HCT116 (cell line): ENCODE results near the gene ATP13A4. TPM values are rescaled to one million over a fixed set of nuclear protein-coding genes. Genes with fewer than 3 reads are reported as not detected.

Source experiments
- ATAC-seq: fragments of 200-7000 bp; cut with Tn5 transposase; 2 replicates; pipeline ENCODE4 v1.9.1; 2020; ENCODE audit warnings: mild to moderate bottlenecking, moderate library complexity
- BruUV-seq: library from RNA; stranded (reverse); fragments of 400-500 nt; replicated peaks from 2 replicates; lab custom pipeline; 2021; lab: Mats Ljungman, UMichigan
- CTCF ChIA-PET: fragments of 300-600 bp; sonication (Branson Sonifier 250); formaldehyde crosslinking; loops from one replicate; lab custom pipeline; 2021; ENCODE audit warnings: antibody characterized with exemption; lab: Charles Lee
- POLR2A ChIA-PET: fragments of 300-600, 350-600 bp; sonication (Branson Sonifier 250); formaldehyde crosslinking; loops from one replicate; lab custom pipeline; 2021; ENCODE audit warnings: antibody characterized with exemption; lab: Charles Lee
- RAD21 ChIA-PET, 2 experiments: fragments of 300-600 bp; sonication (Branson Sonifier 250); formaldehyde crosslinking; loops; one replicate each; lab custom pipeline; 2023; ENCODE audit warnings: low total read pairs in 2 of 2; ENCODE audit not compliant: uncharacterized antibody in 2 of 2, unreplicated experiment in 2 of 2, low non-redundant PET in 1 of 2; lab: Charles Lee
- DNase-seq: peaks from one replicate; pipeline ENCODE4 v3.0.0-alpha.2; 2010; ENCODE audit warnings: low read depth, low spot score
- H2AFZ ChIP-seq: fragments of 200-600 bp; shearing (Covaris generic), sonication (generic); 2 replicates; pipeline ENCODE4 v1.6.1; 2017; ENCODE audit warnings: low read depth, mixed run types, mixed read lengths, antibody characterized with exemption, low read length; ENCODE audit not compliant: poor library complexity, severe bottlenecking
- H3K27ac ChIP-seq: 2 replicates; pipeline ENCODE4 v1.5.1; 2012; ENCODE audit warnings: low read depth, low read length
- H3K27me3 ChIP-seq: fragments of 200-600 bp; sonication (generic); 2 replicates; pipeline ENCODE4 v1.6.1; 2016; ENCODE audit warnings: mixed run types, low read length, mixed read lengths; ENCODE audit not compliant: insufficient read depth
- H3K36me3 ChIP-seq, 2 experiments: fragments of 200-500 bp in 1 of 2; fragments of 200-600 bp in 1 of 2; sonication (Bioruptor generic) in 1 of 2; sonication (generic) in 1 of 2; 2 replicates each; pipeline versions ENCODE4 v1.5.1 to v1.6.1; 2014 to 2016; ENCODE audit warnings: low read length in 2 of 2, inconsistent platforms in 1 of 2, mixed read lengths in 1 of 2, mixed run types in 1 of 2; ENCODE audit not compliant: insufficient read depth in 2 of 2, control insufficient read depth in 1 of 2
- H3K4me1 ChIP-seq, 2 experiments: fragments of 200-600 bp in 1 of 2; sonication (generic) in 1 of 2; 2 replicates each; pipeline versions ENCODE4 v1.5.1 to v1.6.1; 2012 to 2017; ENCODE audit warnings: low read length in 2 of 2, inconsistent platforms in 1 of 2, mild to moderate bottlenecking in 1 of 2, mixed read lengths in 1 of 2, mixed run types in 1 of 2, moderate library complexity in 1 of 2; ENCODE audit not compliant: insufficient read depth in 2 of 2, control insufficient read depth in 1 of 2
- H3K4me2 ChIP-seq: fragments of 200-600 bp; sonication (generic); 2 replicates; pipeline ENCODE4 v1.6.1; 2017; ENCODE audit warnings: mixed run types, low read length, mixed read lengths
- H3K4me3 ChIP-seq, 2 experiments: fragments of 200-600 bp in 1 of 2; sonication (generic) in 1 of 2; replicated peaks in 1 of 2; 2 replicates each; pipeline ENCODE4 v1.5.1; 2011 to 2016; ENCODE audit warnings: low read length in 2 of 2, control low read depth in 1 of 2, low read depth in 1 of 2, mild to moderate bottlenecking in 1 of 2, mixed read lengths in 1 of 2, mixed run types in 1 of 2
- H3K79me2 ChIP-seq: fragments of 200-600 bp; sonication (generic); 2 replicates; pipeline ENCODE4 v1.6.1; 2017; ENCODE audit warnings: mild to moderate bottlenecking, mixed run types, low read length, moderate library complexity, mixed read lengths; ENCODE audit not compliant: insufficient read depth
- H3K9ac ChIP-seq: fragments of 200-600 bp; sonication (generic); 2 replicates; pipeline ENCODE4 v1.6.1; 2016; ENCODE audit warnings: low read length, mixed read lengths
- H3K9me2 ChIP-seq: fragments of 200-600 bp; sonication (generic), shearing (Covaris generic); 2 replicates; pipeline ENCODE4 v1.6.1; 2017; ENCODE audit warnings: mixed run types, mild to moderate bottlenecking, moderate library complexity; ENCODE audit not compliant: insufficient read depth
- H3K9me3 ChIP-seq, 2 experiments: fragments of 200-500 bp in 1 of 2; fragments of 200-600 bp in 1 of 2; sonication (Bioruptor generic) in 1 of 2; sonication (generic) in 1 of 2; 2 replicates each; pipeline ENCODE4 v1.6.1; 2014 to 2017; ENCODE audit warnings: low read length in 2 of 2, mixed read lengths in 2 of 2, inconsistent platforms in 1 of 2, low read depth in 1 of 2, mild to moderate bottlenecking in 1 of 2, mixed run types in 1 of 2, moderate library complexity in 1 of 2; ENCODE audit not compliant: control insufficient read depth in 1 of 2, insufficient read depth in 1 of 2
- H4K20me1 ChIP-seq: fragments of 200-600 bp; sonication (generic), shearing (Covaris generic); 2 replicates; pipeline ENCODE4 v1.6.1; 2017; ENCODE audit warnings: mixed run types, mild to moderate bottlenecking, moderate library complexity; ENCODE audit not compliant: insufficient read depth
- CBX3 ChIP-seq: IDR thresholded peaks from 2 replicates; pipeline ENCODE4 v1.6.1; 2012; ENCODE audit warnings: low read depth
- CEBPB ChIP-seq: IDR thresholded peaks from 2 replicates; pipeline ENCODE4 v1.6.1; 2012; ENCODE audit warnings: low read depth
- EGR1 ChIP-seq: IDR thresholded peaks from 2 replicates; pipeline ENCODE4 v1.6.1; 2012; ENCODE audit warnings: low read depth
- EZH2 ChIP-seq: fragments of 200-600 bp; sonication (generic); IDR thresholded peaks from 2 replicates; pipeline ENCODE4 v1.6.1; 2017; ENCODE audit warnings: antibody characterized with exemption, mixed run types
- FOSL1 ChIP-seq: IDR thresholded peaks from 2 replicates; pipeline ENCODE4 v1.6.1; 2012; ENCODE audit warnings: low read depth
- JUND ChIP-seq: IDR thresholded peaks from 2 replicates; pipeline ENCODE4 v1.6.1; 2012
- POLR2A ChIP-seq: IDR thresholded peaks from 2 replicates; pipeline ENCODE4 v1.7.0; 2011; ENCODE audit warnings: borderline replicate concordance; ENCODE audit not compliant: insufficient read depth, insufficient read length; ENCODE audit errors: extremely low read depth
- REST ChIP-seq: IDR thresholded peaks from 2 replicates; pipeline ENCODE4 v1.6.1; 2012; ENCODE audit warnings: low read depth
- SP1 ChIP-seq: IDR thresholded peaks from 2 replicates; pipeline ENCODE4 v1.6.1; 2012; ENCODE audit warnings: low read depth
- SRF ChIP-seq: IDR thresholded peaks from 2 replicates; pipeline ENCODE4 v1.6.1; 2012; ENCODE audit warnings: low read depth
- TCF7L2 ChIP-seq: IDR thresholded peaks from 2 replicates; pipeline ENCODE4 v1.7.0; 2011; ENCODE audit warnings: borderline replicate concordance, inconsistent platforms; ENCODE audit not compliant: insufficient read depth, insufficient read length; ENCODE audit errors: extremely low read depth
- YY1 ChIP-seq: IDR thresholded peaks from 2 replicates; pipeline ENCODE4 v1.6.1; 2011; ENCODE audit warnings: low read length, low read depth, moderate library complexity, mild to moderate bottlenecking; ENCODE audit not compliant: insufficient replicate concordance; ENCODE audit errors: extremely low read depth
- ZFX ChIP-seq: fragments of 450-650 bp; IDR thresholded peaks from 2 replicates; pipeline ENCODE4 v1.6.1; 2017
- ZNF274 ChIP-seq: fragments of 200-500 bp; sonication (Bioruptor generic); IDR thresholded peaks from 2 replicates; pipeline ENCODE4 v1.6.1; 2014; ENCODE audit warnings: mild to moderate bottlenecking, low read depth, low read length, inconsistent platforms
- intact Hi-C: fragments of 100-400 bp; cut with micrococcal nuclease; formaldehyde crosslinking; loops from 2 replicates; pipeline ENCODE4 v1.10.0; 2022
- total RNA-seq: library from RNA; stranded (reverse); gene quantifications from one replicate; pipeline ENCODE4 v1.2.1, GENCODE V29; 2021; ENCODE audit not compliant: unreplicated experiment
- TF ChIP-seq, protein P1 (sequence below): IDR thresholded peaks from 2 replicates; pipeline ENCODE4 v1.6.1; 2012
- TF ChIP-seq, protein P2 (sequence below): IDR thresholded peaks from 2 replicates; pipeline ENCODE4 v1.6.1; 2012

ATP13A4 gene
- total RNA-seq, 1 experiment from 2014 or later = 0.15 TPM

DNA sequence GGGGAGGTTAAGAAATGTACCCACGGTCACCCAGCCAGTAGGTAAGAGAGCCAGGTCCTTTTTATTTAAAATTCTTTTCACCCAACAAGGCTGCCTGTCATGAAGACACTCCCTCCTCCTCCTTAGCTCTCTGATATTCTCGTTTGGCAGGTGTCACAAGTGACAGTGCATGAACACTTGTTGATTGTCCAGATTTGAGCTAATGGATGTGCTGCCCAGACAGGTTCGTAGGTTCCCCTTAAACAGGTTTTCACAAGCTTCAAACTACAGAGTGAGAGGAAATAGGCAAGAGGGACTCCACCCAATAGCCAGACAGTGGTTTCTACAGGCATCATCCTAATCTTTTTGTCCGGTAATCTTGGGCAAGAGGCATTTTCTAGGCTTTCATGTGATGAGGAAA, 32.2 kb downstream of the ATP13A4 start:
- POLR2A ChIA-PET = no interaction called here
- BruUV-seq = no TSS peak
- no peak for ATAC-seq

More for the DNA sequence above, 32.2 kb downstream of the ATP13A4 start:
- RAD21 ChIA-PET = no interaction called here
- H3K27me3 ChIP-seq = peaks cover 21% of the 10 kb centered on the region
- intact Hi-C loops = no loop called here
- H3K4me2 ChIP-seq = no peak overlapping the region
- H3K79me2 ChIP-seq = no peaks in the 10 kb centered on the region
- no peaks in the 10 kb centered on the region for H3K4me1 ChIP-seq
- no peak for DNase-seq
- H3K9me2 ChIP-seq = no peaks in the 10 kb centered on the region
- TF ChIP-seq CEBPB (no peak), FOSL1 (no peak), JUND (no peak), POLR2A (no peak), SP1 (no peak), ZFX (no peak), REST (no peak), EGR1 (no peak), TCF7L2 (no peak), SRF (no peak), YY1 (no peak), ZNF274 (no peak), CBX3 (no peak), EZH2 (no peak)
- TF ChIP-seq, protein P1, sequence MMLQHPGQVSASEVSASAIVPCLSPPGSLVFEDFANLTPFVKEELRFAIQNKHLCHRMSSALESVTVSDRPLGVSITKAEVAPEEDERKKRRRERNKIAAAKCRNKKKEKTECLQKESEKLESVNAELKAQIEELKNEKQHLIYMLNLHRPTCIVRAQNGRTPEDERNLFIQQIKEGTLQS = no peak
- TF ChIP-seq, protein P2, sequence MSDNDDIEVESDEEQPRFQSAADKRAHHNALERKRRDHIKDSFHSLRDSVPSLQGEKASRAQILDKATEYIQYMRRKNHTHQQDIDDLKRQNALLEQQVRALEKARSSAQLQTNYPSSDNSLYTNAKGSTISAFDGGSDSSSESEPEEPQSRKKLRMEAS = no peak
- no peak overlapping the region for H3K9ac ChIP-seq
- H3K27ac ChIP-seq = no peak overlapping the region
- no peaks in the 10 kb centered on the region for H3K36me3 ChIP-seq
- no peaks in the 10 kb centered on the region for H4K20me1 ChIP-seq
- H3K4me3 ChIP-seq = no peak overlapping the region
- H2AFZ ChIP-seq = no peak overlapping the region
- no peaks in the 10 kb centered on the region for H3K9me3 ChIP-seq
- CTCF ChIA-PET = no interaction called here
